HEK293 (cell line): ENCODE data around the gene MAEA.

ENCODE experiments used
- ZNF114 ChIP-seq: fragments of 450-650 bp; formaldehyde crosslinking; IDR thresholded peaks from 2 replicates; pipeline ENCODE4 v1.5.0; 2017; ENCODE audit warnings: missing biosample characterization, missing genetic modification characterization
- ZSCAN5A ChIP-seq: fragments of 450-650 bp; formaldehyde crosslinking; IDR thresholded peaks from 2 replicates; pipeline ENCODE4 v1.5.1; 2016; ENCODE audit warnings: missing biosample characterization, missing genetic modification characterization
- TF ChIP-seq, protein P1 (sequence below): fragments of 450-650 bp; formaldehyde crosslinking; IDR thresholded peaks from 2 replicates; pipeline ENCODE4 v1.5.1; 2016; ENCODE audit warnings: missing biosample characterization, missing genetic modification characterization

DNA sequence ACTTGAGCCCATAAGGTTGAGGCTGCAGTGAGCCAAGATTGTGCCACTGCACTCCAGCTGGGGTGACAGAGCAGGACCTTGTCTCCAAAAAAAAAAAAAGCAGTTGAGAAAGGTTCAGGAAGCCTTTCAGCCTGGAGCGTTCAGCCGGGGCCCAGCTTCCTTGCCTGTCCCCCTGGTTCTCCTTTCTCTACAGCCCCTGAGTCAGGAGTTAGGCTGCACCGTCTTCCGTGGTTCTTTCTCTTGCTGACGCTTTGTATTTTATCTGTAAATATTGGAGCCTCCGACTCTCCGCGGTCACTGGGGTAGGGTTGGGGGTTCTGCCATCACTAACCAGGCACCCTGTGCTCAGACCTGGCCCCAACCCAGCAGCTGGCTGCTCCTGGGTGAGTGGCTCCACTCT is 43.6 kb downstream of the MAEA start:
- no peak for TF ChIP-seq ZSCAN5A (tag by site-specific recombination)
- no peak for TF ChIP-seq ZNF114 (tag by site-specific recombination)
- TF ChIP-seq, protein P1, sequence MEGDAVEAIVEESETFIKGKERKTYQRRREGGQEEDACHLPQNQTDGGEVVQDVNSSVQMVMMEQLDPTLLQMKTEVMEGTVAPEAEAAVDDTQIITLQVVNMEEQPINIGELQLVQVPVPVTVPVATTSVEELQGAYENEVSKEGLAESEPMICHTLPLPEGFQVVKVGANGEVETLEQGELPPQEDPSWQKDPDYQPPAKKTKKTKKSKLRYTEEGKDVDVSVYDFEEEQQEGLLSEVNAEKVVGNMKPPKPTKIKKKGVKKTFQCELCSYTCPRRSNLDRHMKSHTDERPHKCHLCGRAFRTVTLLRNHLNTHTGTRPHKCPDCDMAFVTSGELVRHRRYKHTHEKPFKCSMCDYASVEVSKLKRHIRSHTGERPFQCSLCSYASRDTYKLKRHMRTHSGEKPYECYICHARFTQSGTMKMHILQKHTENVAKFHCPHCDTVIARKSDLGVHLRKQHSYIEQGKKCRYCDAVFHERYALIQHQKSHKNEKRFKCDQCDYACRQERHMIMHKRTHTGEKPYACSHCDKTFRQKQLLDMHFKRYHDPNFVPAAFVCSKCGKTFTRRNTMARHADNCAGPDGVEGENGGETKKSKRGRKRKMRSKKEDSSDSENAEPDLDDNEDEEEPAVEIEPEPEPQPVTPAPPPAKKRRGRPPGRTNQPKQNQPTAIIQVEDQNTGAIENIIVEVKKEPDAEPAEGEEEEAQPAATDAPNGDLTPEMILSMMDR (tag by site-specific recombination) = no peak
